Placental epithelial cell (primary cell): Measurements from ENCODE around the gene OTUB2. TPM values are rescaled to one million over a fixed set of nuclear protein-coding genes. Genes with fewer than 3 reads are reported as not detected.

Experiments
- total RNA-seq: library from RNA; depleted of rRNA; stranded (reverse); fragments of >200 nt; gene quantifications from 2 replicates; pipeline ENCODE4 v1.2.3, GENCODE V29; 2012

OTUB2 gene
- total RNA-seq: 1.2 and 1.6 TPM in 2 replicates

DNA sequence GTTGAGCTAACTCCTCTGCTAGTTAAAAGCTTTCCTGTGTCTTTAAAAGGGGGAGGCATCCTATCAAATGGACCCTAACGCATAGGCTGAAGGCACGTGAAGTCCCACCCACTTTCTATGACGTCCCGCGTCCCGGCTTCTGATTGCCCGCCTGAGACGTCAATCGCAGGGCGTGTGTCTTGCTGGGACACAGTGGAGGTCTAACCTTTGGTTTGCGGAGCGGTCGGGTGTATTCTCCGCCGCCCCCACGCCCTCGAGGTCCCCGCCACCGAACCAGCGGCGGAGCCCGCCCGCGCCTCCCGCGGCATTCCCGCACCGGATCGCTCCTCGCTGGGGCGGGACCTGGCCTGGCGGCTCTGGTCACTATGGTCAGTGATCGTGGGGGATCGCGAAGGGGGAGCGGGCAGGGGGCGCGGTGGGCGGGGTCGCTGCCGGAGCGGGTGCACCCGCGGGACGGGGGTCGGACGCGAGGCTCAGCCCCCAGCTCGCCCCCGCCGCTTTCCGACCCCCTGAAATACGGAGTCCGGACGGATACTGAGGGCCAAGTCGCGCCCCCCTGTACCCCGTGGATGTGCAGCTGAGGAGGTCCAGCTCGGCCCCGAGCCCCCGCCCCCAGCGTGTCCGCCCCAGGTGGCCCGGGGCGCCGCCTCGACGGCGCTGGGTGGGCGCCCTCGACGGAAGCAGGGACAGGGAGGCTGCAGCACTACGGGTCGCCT is at the start of gene OTUB2:
Gene OTUB2, plus strand, starts transcription at position 168 of the 716 bp plus-strand sequence. Its CDS starts 198 bp downstream, at position 366.

DNA sequence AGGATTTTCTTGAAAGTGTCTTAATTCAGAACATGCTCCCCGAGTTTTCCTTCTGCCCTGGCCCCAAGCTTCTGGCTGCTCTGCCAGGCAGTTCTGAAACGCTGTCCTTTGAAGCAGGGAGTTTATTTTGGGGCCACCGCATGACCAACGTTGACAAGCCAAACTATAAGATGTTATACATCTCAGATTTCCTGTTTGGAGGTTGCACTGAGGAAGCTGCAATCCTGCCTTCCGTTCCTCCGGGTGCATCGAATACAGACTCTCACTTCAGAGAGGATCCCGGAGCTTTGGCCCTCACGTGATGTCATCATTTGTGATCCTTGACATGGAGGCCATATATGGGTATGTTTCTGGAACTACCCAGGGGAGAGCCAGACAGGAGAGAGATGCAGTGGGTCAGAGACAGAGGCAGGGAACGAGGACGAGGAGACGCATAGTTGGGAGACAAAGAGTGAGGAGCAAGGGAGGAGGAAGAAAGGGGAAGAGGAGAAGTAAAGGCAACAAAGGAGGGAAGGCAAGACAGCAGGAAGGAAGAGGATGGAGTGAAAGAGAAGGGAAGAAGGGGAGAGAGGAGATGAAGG is 49.6 kb upstream of the OTUB2 start, which contains the start of gene ASB2:
Gene ASB2, minus strand, starts transcription at position 94 of the 581 bp plus-strand sequence. CDS start 12,031 bp downstream, outside the sequence.

DNA sequence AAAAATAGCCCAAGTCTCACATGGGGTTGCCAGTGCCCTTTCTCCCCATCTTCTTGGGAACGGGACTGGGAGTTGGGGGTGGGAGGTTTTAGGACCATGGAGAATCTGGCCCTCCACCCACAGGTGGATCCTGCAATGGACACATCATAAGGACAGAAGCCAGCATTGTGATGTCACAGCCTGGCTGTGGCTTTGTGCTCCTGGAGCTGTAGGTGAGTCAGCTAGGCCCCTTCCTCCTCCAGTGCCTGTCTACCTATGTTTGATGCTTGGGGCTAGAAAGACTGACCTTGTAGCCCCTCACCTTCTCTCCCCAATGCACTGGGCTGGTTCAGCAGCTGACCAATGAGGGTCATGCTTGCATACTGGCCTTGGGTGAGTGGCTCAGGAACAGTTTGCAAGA is 29.1 kb upstream of the OTUB2 start, which contains the start of gene CCDC197:
Gene CCDC197, plus strand, starts transcription at position 220 of the 400 bp plus-strand sequence. CDS start 831 bp downstream, outside the sequence.

DNA sequence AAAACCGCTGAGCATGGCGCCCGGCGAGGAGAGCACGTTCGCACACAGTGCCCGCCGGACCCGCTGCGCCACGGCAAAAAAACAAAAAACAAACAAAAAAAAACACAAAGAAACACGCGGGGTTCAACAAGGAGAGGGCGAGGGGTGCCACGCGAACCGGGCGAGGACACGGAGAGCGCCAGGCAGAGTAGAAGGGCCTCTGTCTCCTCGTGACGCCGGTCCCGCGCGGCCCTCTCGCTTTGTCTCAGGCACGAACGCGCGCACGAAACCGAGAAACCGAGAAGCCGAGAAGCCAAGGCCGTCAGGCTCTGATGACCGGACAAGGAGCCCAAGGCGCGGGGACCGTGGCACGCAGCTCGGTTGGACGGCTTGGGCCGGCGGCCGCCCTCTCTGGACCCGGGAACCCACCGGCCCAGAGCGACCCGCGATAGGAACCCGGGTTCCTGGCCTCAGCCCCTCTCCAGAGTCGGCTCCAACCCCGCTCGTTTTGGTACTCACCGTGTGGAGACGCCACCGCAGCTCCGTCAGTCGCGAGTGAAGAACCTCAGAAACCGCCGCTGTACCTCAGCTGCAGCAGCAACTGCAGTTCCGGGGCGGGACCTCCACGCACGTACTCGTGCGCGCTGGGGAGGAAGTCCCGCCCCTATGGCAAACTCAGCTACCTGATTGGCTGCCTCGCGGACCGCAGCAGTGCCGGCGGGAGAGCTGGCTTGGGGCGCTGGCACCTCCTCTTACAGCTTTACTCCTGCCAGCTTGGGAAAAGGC is 54.7 kb downstream of the OTUB2 start, which contains the start of the genes DDX24 and IFI27L1:
Gene DDX24, minus strand, starts transcription at position 582 of the 765 bp plus-strand sequence. CDS start 1,460 bp downstream, outside the sequence.
Gene IFI27L1, plus strand, starts transcription at position 690 of the 765 bp plus-strand sequence. CDS start 15,628 bp downstream, outside the sequence.

Other genes with a start within 250 kb of the OTUB2 start
- gene PRIMA1, start 237.9 kb upstream of the OTUB2 start, total RNA-seq: not detected in 2 replicates
- not detected in 2 replicates for gene FAM181A, start 99.0 kb upstream of the OTUB2 start, total RNA-seq
- gene ASB2, start 49.8 kb upstream of the OTUB2 start, total RNA-seq: not detected in 2 replicates
- gene CCDC197, start 29.0 kb upstream of the OTUB2 start, total RNA-seq: not detected in 2 replicates
- 69.2 and 69.5 TPM in 2 replicates for gene DDX24, start 54.9 kb downstream of the OTUB2 start, total RNA-seq
- 8.6 and 13.0 TPM in 2 replicates for gene IFI27L1, start 55.0 kb downstream of the OTUB2 start, total RNA-seq
- 0.39 and 0.76 TPM in 2 replicates for gene IFI27, start 84.4 kb downstream of the OTUB2 start, total RNA-seq
- gene IFI27L2, start 103.3 kb downstream of the OTUB2 start, total RNA-seq: 47.2 and 53.8 TPM in 2 replicates
- under 0.01 and 0.54 TPM in 2 replicates for gene PPP4R4, start 148.0 kb downstream of the OTUB2 start, total RNA-seq